ENCODE data around the gene RAB3GAP1. TPM values are rescaled to one million over a fixed set of nuclear protein-coding genes. Genes with fewer than 3 reads are reported as not detected.

Gene RAB3GAP1
- total RNA-seq, 1 experiment from 2014 or later, result 35.8 TPM

- intact Hi-C loops (cut with micrococcal nuclease), result no loop called here
- no peak for DNase-seq
- ATAC-seq, result no peak
- Histone ChIP-seq H2AFZ (ENCODE audit: low read length) (no peak overlapping the region), H3F3A (ENCODE audit: low read length, unreplicated experiment) (no peaks in the 10 kb centered on the region), H4K20me1 (ENCODE audit: low read length) (no peaks in the 10 kb centered on the region), H3K36me3 (ENCODE audit: low read depth, low read length) (peaks cover 35% of the 10 kb centered on the region), H3K9ac (ENCODE audit: low read length) (no peak overlapping the region), H3K9me3 (ENCODE audit: low read length) (no peaks in the 10 kb centered on the region), H3K79me2 (ENCODE audit: low read length) (no peaks in the 10 kb centered on the region), H3K4me2 (ENCODE audit: low read length) (no peak overlapping the region), H3K27ac (ENCODE audit: low read length) (no peak overlapping the region), H3K4me3 (ENCODE audit: low read length) (no peak overlapping the region), H3K27me3 (ENCODE audit: low read length) (no peaks in the 10 kb centered on the region), H3K9me2 (replicated peaks; ENCODE audit: low read length) (no peaks in the 10 kb centered on the region), H3K4me1 (ENCODE audit: insufficient read depth, low read length) (peaks cover 22% of the 10 kb centered on the region)
- POLR2A ChIA-PET (ENCODE audit: unreplicated experiment), result no interaction called here
- BruUV-seq (replicated peaks), result no TSS peak
- no peak for TF ChIP-seq CTCF (conservative IDR thresholded peaks at IDR 0.05; ENCODE audit: low read depth, low read length)
- TF ChIP-seq EZH2 (IDR thresholded peaks at IDR 0.05; ENCODE audit: low read length, unreplicated experiment), result no peak
- no peak for TF ChIP-seq EZH2phosphoT487 (IDR thresholded peaks at IDR 0.05; ENCODE audit: borderline replicate concordance, low read length)
- CTCF ChIA-PET, result no interaction called here
These were observed 102.9 kb downstream of the RAB3GAP1 start for GRCh38 chr2:135154962-135155361.

- no peak overlapping the region for H2AFZ ChIP-seq (ENCODE audit: low read length)
- no peak overlapping the region for H3K4me3 ChIP-seq (ENCODE audit: low read length)
- no peaks in the 10 kb centered on the region for H3K9me2 ChIP-seq (replicated peaks; ENCODE audit: low read length)
- ChIA-PET POLR2A (ENCODE audit: unreplicated experiment) (no interaction called here), CTCF (no interaction called here)
- no peak overlapping the region for H3K4me2 ChIP-seq (ENCODE audit: low read length)
- H3K4me1 ChIP-seq (ENCODE audit: insufficient read depth, low read length), result peaks cover 12% of the 10 kb centered on the region
- intact Hi-C loops (cut with micrococcal nuclease), result no loop called here
- peaks cover 4% of the 10 kb centered on the region for H3F3A ChIP-seq (ENCODE audit: low read length, unreplicated experiment)
- H3K27ac ChIP-seq (ENCODE audit: low read length), result no peak overlapping the region
- peaks cover 35% of the 10 kb centered on the region for H3K36me3 ChIP-seq (ENCODE audit: low read depth, low read length)
- H4K20me1 ChIP-seq (ENCODE audit: low read length), result no peaks in the 10 kb centered on the region
- ATAC-seq (no peak), DNase-seq (no peak)
- H3K9ac ChIP-seq (ENCODE audit: low read length), result no peak overlapping the region
- H3K27me3 ChIP-seq (ENCODE audit: low read length), result no peaks in the 10 kb centered on the region
- no peaks in the 10 kb centered on the region for H3K9me3 ChIP-seq (ENCODE audit: low read length)
- BruUV-seq (replicated peaks), result no TSS peak
- TF ChIP-seq CTCF (conservative IDR thresholded peaks at IDR 0.05; ENCODE audit: low read depth, low read length) (no peak), EZH2 (IDR thresholded peaks at IDR 0.05; ENCODE audit: low read length, unreplicated experiment) (no peak), EZH2phosphoT487 (IDR thresholded peaks at IDR 0.05; ENCODE audit: borderline replicate concordance, low read length) (no peak)
- no peaks in the 10 kb centered on the region for H3K79me2 ChIP-seq (ENCODE audit: low read length)
These were observed 105.8 kb downstream of the RAB3GAP1 start for GRCh38 chr2:135157856-135158255.

GRCh38 chr2:135159191-135159590 is 107.1 kb downstream of the RAB3GAP1 start:
- no peak overlapping the region for H3K27ac ChIP-seq (ENCODE audit: low read length)
- H4K20me1 ChIP-seq (ENCODE audit: low read length), result no peaks in the 10 kb centered on the region
- DNase-seq (no peak), ATAC-seq (no peak)
- H2AFZ ChIP-seq (ENCODE audit: low read length), result no peak overlapping the region
- intact Hi-C loops (cut with micrococcal nuclease), result no loop called here
- H3F3A ChIP-seq (ENCODE audit: low read length, unreplicated experiment), result peaks cover 5% of the 10 kb centered on the region
- no peak overlapping the region for H3K4me2 ChIP-seq (ENCODE audit: low read length)
- no peaks in the 10 kb centered on the region for H3K79me2 ChIP-seq (ENCODE audit: low read length)
- TF ChIP-seq EZH2 (IDR thresholded peaks at IDR 0.05; ENCODE audit: low read length, unreplicated experiment) (no peak), CTCF (conservative IDR thresholded peaks at IDR 0.05; ENCODE audit: low read depth, low read length) (no peak), EZH2phosphoT487 (IDR thresholded peaks at IDR 0.05; ENCODE audit: borderline replicate concordance, low read length) (no peak)
- H3K4me3 ChIP-seq (ENCODE audit: low read length), result no peak overlapping the region
- CTCF ChIA-PET, result no interaction called here
- H3K9ac ChIP-seq (ENCODE audit: low read length), result no peak overlapping the region
- H3K36me3 ChIP-seq (ENCODE audit: low read depth, low read length), result peaks cover 30% of the 10 kb centered on the region; the same call in 1 of the 2 replicates
- no peaks in the 10 kb centered on the region for H3K9me3 ChIP-seq (ENCODE audit: low read length)
- H3K4me1 ChIP-seq (ENCODE audit: insufficient read depth, low read length), result peaks cover 26% of the 10 kb centered on the region
- no peaks in the 10 kb centered on the region for H3K9me2 ChIP-seq (replicated peaks; ENCODE audit: low read length)
- H3K27me3 ChIP-seq (ENCODE audit: low read length), result no peaks in the 10 kb centered on the region
- no TSS peak for BruUV-seq (replicated peaks)
- POLR2A ChIA-PET (ENCODE audit: unreplicated experiment), result no interaction called here
